T-helper 1 cell treated with Interleukin-12 subunit alpha and Interleukin-12 subunit beta and Interleukin-4 antibody, amounts not matched to agents 30 ng/mL and 1 ng/mL, for 36 hours (primary cell): ENCODE measurements around the gene DCDC2. TPM values are rescaled to one million over a fixed set of nuclear protein-coding genes. Genes with fewer than 3 reads are reported as not detected.
"Not testable (repeated sequence)": the region's sequence is repeated elsewhere in the genome, so short reads cannot be mapped to it uniquely, and the experiment has no call there.

ENCODE experiments used
- intact Hi-C: fragments of 100-400 bp; cut with micrococcal nuclease; formaldehyde crosslinking; loops from one replicate; pipeline ENCODE4 v1.15.1; 2024
- total RNA-seq: library from RNA; stranded (reverse); gene quantifications from 2 replicates; pipeline ENCODE4 v1.2.3, GENCODE V29; 2022

Gene DCDC2
- total RNA-seq = not detected in 2 replicates

GRCh38 chr6:24357336-24358218, at the start of gene DCDC2:
TSS of gene DCDC2 (minus strand) at chr6:24358059. CDS start at chr6:24357750, 309 bp downstream.
- intact Hi-C loops = no loop called here

DNA sequence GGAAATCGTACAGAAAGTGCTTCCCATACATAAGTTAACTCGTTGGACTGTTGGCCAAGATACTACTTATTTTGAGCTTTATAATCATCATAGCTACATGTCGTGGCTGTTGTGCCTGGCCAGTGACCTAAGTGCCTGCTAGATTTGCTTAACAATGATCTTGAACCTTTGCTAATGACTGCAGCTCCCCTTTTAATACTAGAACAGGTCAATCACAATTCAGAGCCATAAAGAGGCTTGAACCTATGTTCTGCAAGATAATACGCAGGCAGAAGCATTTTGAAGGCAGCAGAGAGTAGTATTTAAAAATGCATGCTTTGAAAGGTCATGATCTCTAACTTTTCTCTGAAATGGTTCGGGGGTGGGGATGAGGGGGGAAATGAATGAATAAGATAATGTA, 47.4 kb upstream of the DCDC2 start:
- intact Hi-C loops = no loop called here

DNA sequence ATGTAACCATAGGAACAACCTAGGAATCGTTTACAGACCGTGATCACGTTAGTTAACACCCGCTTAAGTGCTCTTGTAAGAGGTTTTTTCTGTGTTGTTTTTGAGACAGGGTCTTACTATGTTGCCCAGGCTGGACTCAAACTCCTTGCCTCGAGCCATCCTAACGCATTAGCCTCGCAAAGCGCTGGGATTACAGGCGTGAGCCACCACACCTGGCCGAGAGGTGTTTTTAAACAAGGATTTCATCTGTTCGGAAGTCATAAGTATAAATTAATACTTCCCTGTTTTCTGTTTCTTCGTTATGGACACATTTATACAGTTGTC, 45.6 kb upstream of the DCDC2 start:
- intact Hi-C loops = loop anchor here (1.0 to 5.0 kb wide), 3 partner anchors 27 to 264 kb away; partner anchors contain the start of genes ACOT13 and TDP2

- intact Hi-C loops = loop anchor here (1.0 to 5.0 kb wide), 3 partner anchors 28 to 264 kb away; partner anchors contain the start of genes ACOT13 and TDP2
These were observed 45.0 kb upstream of the DCDC2 start, which contains the start of gene MRS2 for GRCh38 chr6:24402697-24403500. TSS of gene MRS2 (plus strand) at chr6:24402936. CDS start at chr6:24403047, 111 bp downstream.

DNA sequence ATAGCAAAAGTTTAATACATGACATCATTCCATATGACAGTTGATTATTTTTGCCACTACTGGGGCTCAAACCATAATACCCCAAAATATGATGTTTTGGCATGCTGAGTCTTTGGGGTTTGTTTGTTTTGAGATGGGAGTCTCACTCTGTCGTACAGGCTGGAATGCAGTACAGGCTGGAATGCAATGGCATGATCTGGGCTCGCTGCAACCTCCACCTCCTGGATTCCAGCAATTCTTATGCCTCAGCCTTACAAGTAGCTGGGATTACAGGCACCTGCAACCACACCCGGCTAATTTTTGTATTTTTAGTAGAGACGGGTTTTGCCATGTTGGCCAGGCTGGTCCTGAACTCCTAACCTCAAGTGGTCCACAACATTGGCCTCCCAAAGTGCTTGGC, 43.6 kb upstream of the DCDC2 start:
- intact Hi-C loops = loop anchor here (5.0 kb wide), 1 partner anchor 266 kb away; the partner anchor contains the start of genes ACOT13 and TDP2

DNA sequence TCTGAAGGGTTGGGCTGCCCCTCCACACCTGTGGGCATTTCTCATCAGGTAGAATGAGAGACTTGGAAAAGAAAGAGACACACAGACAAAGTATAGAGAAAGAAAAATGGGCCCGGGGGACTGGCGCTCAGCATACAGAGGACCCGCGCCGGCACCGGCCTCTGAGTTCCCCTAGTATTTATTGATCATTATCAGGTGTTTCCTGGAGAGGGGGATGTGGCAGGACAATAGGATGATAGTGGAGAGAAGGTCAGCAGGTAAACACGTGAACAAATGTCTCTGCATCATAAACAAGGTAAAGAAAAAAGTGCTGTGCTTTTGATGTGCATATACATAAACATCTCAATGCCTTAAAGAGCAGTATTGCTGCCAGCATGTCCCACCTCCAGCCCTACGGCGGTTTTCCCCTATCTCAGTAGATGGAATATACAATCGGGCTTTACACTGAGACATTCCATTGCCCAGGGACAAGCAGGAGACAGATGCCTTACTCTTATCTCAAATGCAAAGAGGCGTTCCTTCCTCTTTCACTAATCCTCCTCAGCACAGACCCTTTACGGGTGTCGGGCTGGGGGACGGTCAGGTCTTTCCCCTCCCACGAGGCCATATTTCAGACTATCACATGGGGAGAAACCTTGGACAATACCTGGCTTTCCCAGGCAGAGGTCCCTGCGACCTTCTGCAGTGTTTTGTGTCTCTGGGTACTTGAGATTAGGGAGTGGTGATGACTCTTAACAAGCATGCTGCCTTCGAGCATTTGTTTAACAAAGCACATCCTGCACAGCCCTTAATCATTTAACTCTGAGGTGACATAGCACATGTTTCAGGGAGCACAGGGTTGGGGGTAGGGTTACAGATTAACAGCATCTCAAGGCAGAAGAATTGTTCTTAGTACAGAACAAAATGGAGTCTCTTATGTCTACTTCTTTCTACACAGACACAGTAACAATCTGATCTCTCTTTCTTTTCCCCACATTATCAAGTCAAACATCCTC, 42.5 kb upstream of the DCDC2 start:
- intact Hi-C loops = loop anchor here (5.0 kb wide), 1 partner anchor 267 kb away; the partner anchor contains the start of genes ACOT13 and TDP2

GRCh38 chr6:24397631-24398030, 39.8 kb upstream of the DCDC2 start:
- intact Hi-C loops = no loop called here

DNA sequence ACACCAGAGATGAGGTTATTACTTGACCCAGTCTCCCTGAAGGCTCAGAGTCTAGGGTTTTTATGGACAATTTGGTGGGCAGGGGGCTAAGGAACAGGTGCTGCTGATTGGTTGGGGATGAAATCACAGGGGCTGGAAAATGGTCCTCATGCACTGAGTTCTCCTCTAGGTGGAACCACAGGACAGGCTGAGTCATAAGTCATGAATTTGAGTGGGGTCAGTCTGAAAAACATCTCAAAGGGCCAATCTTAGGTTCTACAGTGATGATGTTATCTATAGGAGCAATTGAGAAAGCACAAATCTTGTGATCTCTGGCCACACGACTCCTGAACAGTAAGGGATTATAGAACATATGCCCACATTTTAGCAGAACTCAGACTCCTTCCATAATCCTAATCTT, 39.0 kb upstream of the DCDC2 start:
- intact Hi-C loops = no loop called here

DNA sequence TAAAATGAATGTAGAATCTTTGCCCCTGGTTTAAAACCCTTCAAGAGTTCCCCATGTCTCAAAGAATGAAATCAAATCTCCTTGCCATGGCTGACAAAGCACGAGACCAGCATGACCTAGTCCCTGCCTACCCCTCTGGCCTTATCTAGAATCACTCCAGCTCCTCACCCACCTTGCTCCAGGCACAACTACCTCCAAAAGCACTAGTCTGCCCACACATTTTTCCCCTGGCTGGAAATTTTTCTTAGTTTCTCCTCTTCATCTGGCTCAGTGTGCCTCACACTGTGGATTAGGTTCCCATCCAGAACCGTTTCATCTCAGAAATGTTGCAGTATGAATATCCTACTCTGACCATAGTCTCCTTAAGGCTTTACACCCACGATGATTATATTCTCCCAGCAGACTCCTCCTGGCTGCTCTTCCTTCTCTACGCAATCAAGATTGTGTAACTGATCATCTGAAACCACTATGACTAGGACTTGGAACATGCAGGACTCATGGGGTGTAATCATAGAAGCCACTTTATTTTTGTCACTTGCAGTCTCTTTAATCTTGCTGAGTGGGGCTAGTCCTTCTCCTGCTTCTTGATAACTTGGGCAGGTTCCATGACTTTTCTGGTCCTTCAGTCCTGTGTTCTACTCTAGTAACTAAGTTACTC, 37.0 kb upstream of the DCDC2 start:
- intact Hi-C loops = no loop called here

DNA sequence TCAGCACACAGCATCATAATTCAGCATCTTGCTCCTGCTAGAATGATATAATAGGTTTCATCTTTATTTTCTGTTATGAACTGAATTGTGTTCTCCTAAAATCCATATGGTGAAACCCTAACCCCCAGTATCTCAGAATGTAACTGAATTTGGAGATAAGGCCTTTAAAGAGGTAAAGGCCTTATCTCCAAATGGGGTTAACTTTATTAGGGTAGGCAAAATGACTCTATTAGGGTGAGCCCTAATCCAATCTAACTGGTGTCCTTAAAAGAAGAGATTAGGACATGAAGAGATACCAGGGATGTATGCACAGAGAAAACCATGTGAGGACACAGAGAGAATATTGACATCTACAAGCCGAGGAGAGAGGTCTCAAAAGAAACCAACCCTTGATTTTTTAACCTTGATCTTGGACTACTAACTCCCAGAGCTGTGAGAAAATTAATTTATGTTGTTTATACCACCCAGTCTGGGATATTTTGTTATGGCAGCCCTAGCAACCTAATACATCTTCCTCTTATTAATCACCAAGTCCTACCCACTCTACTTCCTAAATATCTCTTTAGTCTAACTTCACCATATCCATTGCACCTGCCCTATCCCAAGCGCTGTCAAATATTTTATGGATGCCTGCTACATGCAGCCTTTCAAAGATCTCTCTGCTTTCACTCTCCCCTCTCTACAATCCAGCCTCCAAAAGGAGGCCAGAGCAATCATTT, 36.4 kb upstream of the DCDC2 start:
- intact Hi-C loops = no loop called here

DNA sequence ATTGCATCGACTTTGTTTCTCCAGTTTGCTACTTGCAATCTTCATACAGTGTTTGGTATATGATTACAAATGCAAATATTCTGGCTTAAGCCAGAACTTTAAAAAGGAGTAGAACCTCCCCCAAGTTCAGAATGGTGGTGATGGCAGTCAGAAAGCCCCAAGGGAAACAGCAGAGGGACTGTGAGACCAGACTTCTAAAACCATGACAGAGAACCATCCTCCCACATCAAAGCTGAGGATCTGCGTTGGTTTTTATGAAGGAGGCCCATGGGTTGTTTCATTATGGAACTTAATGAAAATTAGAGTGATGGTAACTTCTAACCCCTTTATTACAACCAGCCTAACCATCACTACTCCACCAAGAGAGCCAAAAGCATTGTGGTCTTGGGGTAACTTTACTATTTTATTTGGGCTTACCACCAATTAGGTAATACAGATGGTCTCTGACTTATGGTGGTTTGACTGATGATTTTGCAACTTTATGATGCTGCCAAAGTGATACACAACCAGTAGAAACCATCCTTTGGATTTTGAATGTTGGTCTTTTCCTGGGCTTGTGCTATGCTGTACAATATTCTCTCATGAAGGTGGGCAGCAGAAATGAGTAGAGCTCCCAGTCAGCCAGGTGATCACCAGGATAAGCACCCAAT, 34.0 kb upstream of the DCDC2 start:
- intact Hi-C loops = no loop called here

DNA sequence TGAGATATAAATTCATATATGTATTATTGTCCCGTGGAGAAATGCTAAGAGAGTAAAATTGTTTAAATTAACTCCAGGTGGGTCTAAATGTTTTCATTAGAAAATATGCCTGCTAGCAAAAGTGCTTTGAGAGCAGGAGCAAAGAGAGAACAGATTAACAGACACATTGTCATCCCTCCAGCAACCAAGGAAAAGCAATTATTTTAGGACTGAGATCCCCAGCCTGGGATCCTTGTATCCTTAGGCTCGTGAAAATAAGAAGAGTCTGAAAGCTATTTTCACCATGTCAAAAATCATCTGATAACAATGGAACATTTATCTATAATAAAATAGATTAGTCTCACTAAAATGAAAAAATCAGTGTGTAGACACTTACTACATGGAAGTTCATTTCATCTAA, 33.3 kb upstream of the DCDC2 start:
- intact Hi-C loops = no loop called here

- intact Hi-C loops = no loop called here
These were observed 30.0 kb upstream of the DCDC2 start for GRCh38 chr6:24387818-24388217.

DNA sequence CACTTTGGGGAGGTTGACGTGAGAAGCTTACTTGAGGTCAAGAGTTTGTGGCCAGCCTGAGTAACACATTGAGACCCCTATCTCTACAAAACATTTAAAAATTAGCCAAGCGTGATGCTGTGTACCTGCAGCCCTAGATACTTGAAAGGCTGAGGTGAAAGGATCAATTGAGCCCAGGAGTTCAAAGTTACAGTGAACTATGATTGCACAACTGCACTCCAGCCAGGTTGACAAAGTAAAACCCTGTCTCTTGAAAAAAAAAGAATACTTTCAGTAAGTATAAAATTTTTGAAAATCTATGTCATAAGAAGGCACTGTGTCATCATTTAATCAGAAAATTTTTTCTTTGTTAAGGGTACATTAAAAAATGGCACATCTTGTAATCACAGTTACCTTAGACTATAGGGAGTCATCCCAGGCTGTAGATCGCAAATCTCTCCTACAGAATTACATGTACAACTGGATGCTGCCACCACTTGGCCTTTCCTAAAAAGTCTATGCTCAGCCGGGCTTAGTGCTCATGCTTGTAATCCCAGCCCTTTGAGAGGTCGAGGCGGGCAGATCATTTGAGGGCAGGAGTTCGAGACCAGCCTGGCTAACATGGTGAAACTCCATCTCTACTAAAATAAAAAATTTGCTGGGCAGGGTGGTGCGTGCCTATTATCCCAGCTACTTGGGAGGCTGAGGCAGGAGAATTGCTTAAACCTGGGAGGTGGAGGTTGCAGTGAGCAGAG, 27.8 kb upstream of the DCDC2 start:
- intact Hi-C loops = no loop called here

DNA sequence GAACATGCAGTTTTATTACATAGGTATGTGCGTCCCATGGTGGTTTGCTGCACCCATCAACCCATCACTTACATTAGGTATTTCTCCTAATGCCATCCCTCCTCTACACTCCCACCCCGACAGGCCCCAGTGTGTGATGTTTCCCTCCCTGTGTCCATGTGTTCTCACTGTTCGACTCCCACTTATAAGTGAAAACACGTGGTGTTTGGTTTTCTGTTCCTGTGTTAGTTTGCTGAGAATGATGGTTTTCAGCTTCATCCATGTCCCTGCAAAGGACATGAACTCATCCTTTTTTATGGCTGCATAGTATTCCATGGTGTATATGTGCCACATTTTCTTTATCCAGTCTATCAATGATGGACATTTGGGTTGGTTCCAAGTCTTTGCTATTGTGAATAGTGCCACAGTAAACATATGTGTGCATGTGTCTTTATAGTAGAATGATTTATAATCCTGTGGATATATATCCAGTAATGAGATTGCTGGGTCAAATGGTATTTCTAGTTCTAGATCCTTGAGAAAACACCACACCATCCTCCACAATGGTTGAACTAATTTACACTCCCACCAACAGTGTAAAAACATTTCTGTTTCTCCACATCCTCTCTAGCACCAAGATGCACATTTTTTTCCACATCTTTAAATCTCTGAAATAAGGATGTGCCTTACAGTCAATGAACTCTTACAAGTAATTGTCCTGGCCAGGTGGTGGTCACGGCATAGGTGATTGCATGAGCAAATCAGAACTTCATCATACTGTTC, 26.7 kb upstream of the DCDC2 start:
- intact Hi-C loops = not testable (repeated sequence)

- intact Hi-C loops = not testable (repeated sequence)
These were observed 25.1 kb upstream of the DCDC2 start for GRCh38 chr6:24382891-24383494.

GRCh38 chr6:24382220-24382540, 24.3 kb upstream of the DCDC2 start:
- intact Hi-C loops = no loop called here
